ENCODE results near the gene DHX35.
A peak's percentile ranks its signal among the peaks of the same experiment; 100 is the strongest.

DHX35 gene

GRCh38 chr20:38997622-38998021, 35.5 kb downstream of the DHX35 start:
- ChIA-PET POLR2A (interaction anchor here (0.7 to 1.6 kb wide), 3 partner anchors 10 to 67 kb away, joined by 3 to 6 read pairs (median 4); partner anchors contain the start of gene DHX35), CTCF (interaction anchor here (0.8 to 6.0 kb wide), 16 partner anchors 9 to 438 kb away, joined by 3 to 38 read pairs (median 8); partner anchors contain the start of genes DHX35 and FAM83D)
- peak; percentile 84 for DNase-seq (ENCODE audit: extremely low spot score)
- peak; percentile 59 for TF ChIP-seq CTCF (IDR thresholded peaks at IDR 0.05; ENCODE audit: control extremely low read depth, extremely low read depth, low read depth, missing control alignments)

- ChIA-PET CTCF (interaction anchor here (1.1 to 6.0 kb wide), 11 partner anchors 9 to 76 kb away, joined by 3 to 38 read pairs (median 4); partner anchors contain the start of gene DHX35), POLR2A (no interaction called here)
- no peak for DNase-seq (ENCODE audit: extremely low spot score)
- TF ChIP-seq CTCF (IDR thresholded peaks at IDR 0.05; ENCODE audit: control extremely low read depth, extremely low read depth, low read depth, missing control alignments) = no peak
Observed at GRCh38 chr20:38999217-38999616, 37.1 kb downstream of the DHX35 start.

- ChIA-PET CTCF (interaction anchor here (0.7 to 2.2 kb wide), 12 partner anchors 9 to 125 kb away, joined by 3 to 10 read pairs (median 3); partner anchors contain the start of gene FAM83D), POLR2A (no interaction called here)
- no peak for DNase-seq (ENCODE audit: extremely low spot score)
- no peak for TF ChIP-seq CTCF (IDR thresholded peaks at IDR 0.05; ENCODE audit: control extremely low read depth, extremely low read depth, low read depth, missing control alignments)
Observed at GRCh38 chr20:38999965-39000910, 38.1 kb downstream of the DHX35 start.

- POLR2A ChIA-PET = no interaction called here
- no peak for DNase-seq (ENCODE audit: extremely low spot score)
- CTCF ChIA-PET = interaction anchor here (0.7 to 1.4 kb wide), 3 partner anchors 9 to 41 kb away, joined by 3 to 4 read pairs (median 4); no protein-coding TSS in a partner anchor
- no peak for TF ChIP-seq CTCF (IDR thresholded peaks at IDR 0.05; ENCODE audit: control extremely low read depth, extremely low read depth, low read depth, missing control alignments)
Observed at GRCh38 chr20:39004508-39004907, 42.4 kb downstream of the DHX35 start.

- CTCF ChIA-PET = interaction anchor here (0.8 to 3.9 kb wide), 9 partner anchors 10 to 364 kb away, joined by 3 to 22 read pairs (median 4); no protein-coding TSS in a partner anchor
- TF ChIP-seq CTCF (IDR thresholded peaks at IDR 0.05; ENCODE audit: control extremely low read depth, extremely low read depth, low read depth, missing control alignments) = no peak
Observed at GRCh38 chr20:39009348-39009747, 47.2 kb downstream of the DHX35 start.

GRCh38 chr20:39010496-39010895, 48.4 kb downstream of the DHX35 start:
- no peak for TF ChIP-seq CTCF (IDR thresholded peaks at IDR 0.05; ENCODE audit: control extremely low read depth, extremely low read depth, low read depth, missing control alignments)
- POLR2A ChIA-PET = no interaction called here
- DNase-seq (ENCODE audit: extremely low spot score) = no peak
- CTCF ChIA-PET = interaction anchor here (3.3 kb wide), 1 partner anchor 12 kb away, joined by 19 read pairs; no protein-coding TSS in a partner anchor

More at GRCh38 chr20:39009348-39009747, 47.2 kb downstream of the DHX35 start:
- DNase-seq (ENCODE audit: extremely low spot score) = no peak
- POLR2A ChIA-PET = interaction anchor here (0.8 kb wide), 1 partner anchor 12 kb away, joined by 3 read pairs; no protein-coding TSS in a partner anchor
